Breast epithelium (tissue), 4 donors: ENCODE measurements around the gene STIMATE. TPM values are rescaled to one million over a fixed set of nuclear protein-coding genes. Genes with fewer than 3 reads are reported as not detected.

Experiments used
- DNase-seq, 2 donors: peaks; one replicate each; pipeline ENCODE4 v3.0.0-alpha.2; 2019; ENCODE audit warnings: low spot score in 2 of 2
- H3K27ac ChIP-seq, 2 donors: fragments of 200-600 bp; sonication (generic) in 1 of 2; one replicate each; pipeline ENCODE4 v1.5.1; 2016 to 2019; ENCODE audit warnings: mild to moderate bottlenecking in 1 of 2
- H3K27me3 ChIP-seq, 2 donors: fragments of 200-600 bp; sonication (generic) in 1 of 2; one replicate each; pipeline versions ENCODE4 v1.5.1 to v1.6.0; 2017 to 2019; ENCODE audit warnings: control low read depth in 1 of 2, mild to moderate bottlenecking in 1 of 2
- H3K36me3 ChIP-seq: fragments of 200-600 bp; one replicate; pipeline ENCODE4 v1.5.1; 2019
- H3K4me1 ChIP-seq, 2 donors: fragments of 200-600 bp; sonication (generic); one replicate each; pipeline ENCODE4 v1.5.1; 2016 to 2019; ENCODE audit warnings: control low read depth in 1 of 2
- H3K4me3 ChIP-seq, 3 donors: fragments of 200-600 bp; sonication (generic); 1 replicate in 2 of 3; 2 replicates in 1 of 3; pipeline ENCODE4 v1.5.1; 2016 to 2019; ENCODE audit warnings: mild to moderate bottlenecking in 3 of 3, moderate library complexity in 2 of 3
- H3K9me3 ChIP-seq, 2 donors: fragments of 200-600 bp; sonication (generic) in 1 of 2; one replicate each; pipeline ENCODE4 v1.5.1; 2016 to 2019; ENCODE audit warnings: control low read depth in 1 of 2
- POLR2A ChIP-seq: fragments of 450-650 bp; IDR thresholded peaks from one replicate; pipeline ENCODE4 v1.6.1; 2016; ENCODE audit warnings: antibody characterized with exemption, mild to moderate bottlenecking, moderate library complexity
- POLR2AphosphoS5 ChIP-seq, 3 donors: sonication (generic); formaldehyde crosslinking; IDR thresholded peaks; one replicate each; pipeline ENCODE4 v1.6.1; 2017; ENCODE audit warnings: antibody characterized with exemption in 3 of 3
- intact Hi-C: fragments of 100-400 bp; cut with DNase I; formaldehyde crosslinking; loops from one replicate; pipeline ENCODE4 v1.15.1; 2023; ENCODE audit warnings: low total_unique reads
- total RNA-seq, 3 donors: library from RNA; depleted of rRNA; stranded (reverse); fragments of >200 nt; gene quantifications; one replicate each; pipeline ENCODE4 v1.1.0, GENCODE V29; 2016
- TF ChIP-seq, protein P1 (sequence below), 3 donors: fragments of 450-650 bp; IDR thresholded peaks; one replicate each; pipeline ENCODE4 v1.5.1; 2016 to 2017; ENCODE audit warnings: antibody characterized with exemption in 3 of 3, mild to moderate bottlenecking in 3 of 3, moderate library complexity in 3 of 3

Gene STIMATE
- total RNA-seq, 3 donors from 2014 or later = 14.0 to 18.7 (median 14.7) TPM

DNA sequence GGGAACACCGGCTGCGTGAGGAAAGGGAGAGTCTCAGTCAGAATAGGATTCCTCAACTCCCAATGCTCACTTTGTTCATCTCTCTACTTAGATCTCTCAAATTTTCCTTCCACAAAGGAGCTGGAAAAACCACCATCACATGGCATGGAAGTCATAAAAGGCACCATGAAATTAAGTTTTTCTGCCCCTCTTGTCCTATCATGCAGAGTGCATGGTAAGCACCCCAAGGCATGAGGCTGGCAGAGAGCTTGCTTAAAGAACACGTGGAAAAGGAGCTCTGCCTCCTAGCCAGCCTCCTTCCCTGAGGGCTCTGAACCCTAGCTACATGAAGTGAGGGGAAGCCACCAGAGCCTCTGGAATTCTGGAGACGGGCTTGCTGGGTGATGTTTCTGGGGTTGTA, 17.8 kb downstream of the STIMATE start:
- Histone ChIP-seq H3K27me3 (no peaks in the 10 kb centered on the region), H3K4me3 (no peak overlapping the region), H3K36me3 (no peaks in the 10 kb centered on the region), H3K4me1 (no peaks in the 10 kb centered on the region), H3K27ac (no peak overlapping the region), H3K9me3 (no peaks in the 10 kb centered on the region)
- DNase-seq = no peak
- TF ChIP-seq POLR2AphosphoS5 (IDR thresholded peaks at IDR 0.05) (no peak), POLR2A (no peak)
- TF ChIP-seq, protein P1, sequence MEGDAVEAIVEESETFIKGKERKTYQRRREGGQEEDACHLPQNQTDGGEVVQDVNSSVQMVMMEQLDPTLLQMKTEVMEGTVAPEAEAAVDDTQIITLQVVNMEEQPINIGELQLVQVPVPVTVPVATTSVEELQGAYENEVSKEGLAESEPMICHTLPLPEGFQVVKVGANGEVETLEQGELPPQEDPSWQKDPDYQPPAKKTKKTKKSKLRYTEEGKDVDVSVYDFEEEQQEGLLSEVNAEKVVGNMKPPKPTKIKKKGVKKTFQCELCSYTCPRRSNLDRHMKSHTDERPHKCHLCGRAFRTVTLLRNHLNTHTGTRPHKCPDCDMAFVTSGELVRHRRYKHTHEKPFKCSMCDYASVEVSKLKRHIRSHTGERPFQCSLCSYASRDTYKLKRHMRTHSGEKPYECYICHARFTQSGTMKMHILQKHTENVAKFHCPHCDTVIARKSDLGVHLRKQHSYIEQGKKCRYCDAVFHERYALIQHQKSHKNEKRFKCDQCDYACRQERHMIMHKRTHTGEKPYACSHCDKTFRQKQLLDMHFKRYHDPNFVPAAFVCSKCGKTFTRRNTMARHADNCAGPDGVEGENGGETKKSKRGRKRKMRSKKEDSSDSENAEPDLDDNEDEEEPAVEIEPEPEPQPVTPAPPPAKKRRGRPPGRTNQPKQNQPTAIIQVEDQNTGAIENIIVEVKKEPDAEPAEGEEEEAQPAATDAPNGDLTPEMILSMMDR (IDR thresholded peaks at IDR 0.05) = no peak
- intact Hi-C loops = no loop called here

DNA sequence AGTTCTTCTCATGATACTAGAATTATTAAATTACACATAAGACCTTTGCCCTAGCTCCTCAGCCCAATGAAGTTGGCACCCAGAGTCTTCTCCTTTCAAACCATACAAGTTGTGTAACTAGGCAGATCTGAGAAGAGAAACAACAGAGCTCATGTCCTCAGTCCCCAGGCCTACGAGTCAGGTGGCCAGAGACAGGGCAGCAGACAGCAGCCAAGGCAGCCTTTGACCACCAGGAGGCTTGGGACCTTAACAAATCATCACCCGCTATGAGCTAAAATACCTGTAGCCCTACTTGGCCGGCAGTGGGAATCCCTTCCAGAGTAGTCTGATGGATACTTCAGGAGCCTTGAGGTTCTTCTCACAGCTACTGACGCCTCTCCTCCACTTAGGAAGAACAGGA, 18.3 kb downstream of the STIMATE start:
- no peak for DNase-seq
- Histone ChIP-seq H3K27me3 (no peaks in the 10 kb centered on the region), H3K4me1 (no peaks in the 10 kb centered on the region), H3K9me3 (no peaks in the 10 kb centered on the region), H3K4me3 (no peak overlapping the region), H3K27ac (no peak overlapping the region), H3K36me3 (no peaks in the 10 kb centered on the region)
- intact Hi-C loops = no loop called here
- TF ChIP-seq POLR2AphosphoS5 (IDR thresholded peaks at IDR 0.05) (no peak), POLR2A (no peak)
- TF ChIP-seq, protein P1 (IDR thresholded peaks at IDR 0.05) = no peak

DNA sequence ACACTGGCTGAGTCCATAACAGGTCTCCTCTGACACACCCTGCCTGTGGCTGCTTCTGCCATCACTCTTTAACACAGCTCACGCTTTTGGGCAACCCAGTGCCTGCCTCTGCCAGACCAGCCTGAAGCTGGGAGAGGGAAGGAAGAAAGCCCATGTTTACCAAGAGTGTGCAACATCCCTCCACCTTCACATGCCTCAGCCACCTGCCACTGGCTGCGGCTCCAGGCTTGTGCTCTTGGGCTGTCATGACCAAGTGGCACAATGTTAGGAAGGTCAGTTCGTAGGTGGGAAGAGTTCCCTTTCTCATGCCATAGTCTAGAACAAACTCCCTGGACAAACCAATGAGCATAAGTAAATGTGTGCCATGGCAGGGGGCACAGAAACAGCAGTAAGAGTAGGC, 20.3 kb downstream of the STIMATE start:
- H3K9me3 ChIP-seq = no peaks in the 10 kb centered on the region
- intact Hi-C loops = no loop called here
- no peak overlapping the region for H3K27ac ChIP-seq
- H3K27me3 ChIP-seq = no peaks in the 10 kb centered on the region
- TF ChIP-seq POLR2AphosphoS5 (IDR thresholded peaks at IDR 0.05) (no peak), POLR2A (no peak)
- TF ChIP-seq, protein P1 (IDR thresholded peaks at IDR 0.05) = no peak
- H3K36me3 ChIP-seq = no peaks in the 10 kb centered on the region
- H3K4me1 ChIP-seq = no peaks in the 10 kb centered on the region
- H3K4me3 ChIP-seq = no peak overlapping the region
- no peak for DNase-seq

GRCh38 chr3:52874864-52875587, 22.3 kb downstream of the STIMATE start:
- intact Hi-C loops = no loop called here
- no peaks in the 10 kb centered on the region for H3K4me1 ChIP-seq
- H3K27me3 ChIP-seq = no peaks in the 10 kb centered on the region
- H3K9me3 ChIP-seq = no peaks in the 10 kb centered on the region
- no peak for DNase-seq
- H3K36me3 ChIP-seq = no peaks in the 10 kb centered on the region
- no peak for TF ChIP-seq POLR2AphosphoS5 (IDR thresholded peaks at IDR 0.05)
- TF ChIP-seq, protein P1 (IDR thresholded peaks at IDR 0.05) = no peak
- no peak for TF ChIP-seq POLR2A
- no peak overlapping the region for H3K27ac ChIP-seq
- no peak overlapping the region for H3K4me3 ChIP-seq

DNA sequence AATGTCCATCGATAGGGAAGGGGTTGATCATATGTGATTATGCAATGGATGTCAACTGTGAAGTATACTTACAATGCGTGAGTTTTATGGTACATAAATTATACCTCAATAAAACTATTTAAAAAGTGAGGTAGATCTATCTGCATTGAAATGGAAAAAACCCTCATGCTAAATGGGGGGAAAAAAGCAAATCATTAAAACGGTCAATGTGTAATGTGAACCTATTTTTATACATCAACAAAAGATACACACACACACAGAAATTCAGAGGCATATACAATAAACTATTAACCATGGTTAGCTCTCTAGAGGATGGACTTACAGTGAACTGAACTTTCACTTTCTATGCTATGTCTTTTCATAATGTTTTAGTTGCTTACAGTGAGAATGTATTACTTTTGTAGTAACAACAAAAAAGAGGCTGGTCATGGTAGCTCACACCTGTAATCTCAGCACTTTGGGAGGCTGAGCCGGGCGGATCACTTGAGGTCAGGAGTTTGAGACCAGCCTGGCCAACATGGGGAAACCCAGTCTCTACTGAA, 23.1 kb downstream of the STIMATE start:
- no peak overlapping the region for H3K27ac ChIP-seq
- no peak for TF ChIP-seq POLR2AphosphoS5 (IDR thresholded peaks at IDR 0.05)
- TF ChIP-seq, protein P1 (IDR thresholded peaks at IDR 0.05) = no peak
- no peak for TF ChIP-seq POLR2A
- no peaks in the 10 kb centered on the region for H3K27me3 ChIP-seq
- intact Hi-C loops = no loop called here
- H3K4me1 ChIP-seq = no peaks in the 10 kb centered on the region
- no peaks in the 10 kb centered on the region for H3K36me3 ChIP-seq
- DNase-seq = no peak
- no peak overlapping the region for H3K4me3 ChIP-seq
- no peaks in the 10 kb centered on the region for H3K9me3 ChIP-seq
